ENCODE data around the gene ZNF750. TPM values are rescaled to one million over a fixed set of nuclear protein-coding genes. Genes with fewer than 3 reads are reported as not detected.
"Not testable (repeated sequence)": the region's sequence is repeated elsewhere in the genome, so short reads cannot be mapped to it uniquely, and the experiment has no call there.

The ZNF750 gene
- total RNA-seq, 1 donor from 2014 or later, result not detected

DNA sequence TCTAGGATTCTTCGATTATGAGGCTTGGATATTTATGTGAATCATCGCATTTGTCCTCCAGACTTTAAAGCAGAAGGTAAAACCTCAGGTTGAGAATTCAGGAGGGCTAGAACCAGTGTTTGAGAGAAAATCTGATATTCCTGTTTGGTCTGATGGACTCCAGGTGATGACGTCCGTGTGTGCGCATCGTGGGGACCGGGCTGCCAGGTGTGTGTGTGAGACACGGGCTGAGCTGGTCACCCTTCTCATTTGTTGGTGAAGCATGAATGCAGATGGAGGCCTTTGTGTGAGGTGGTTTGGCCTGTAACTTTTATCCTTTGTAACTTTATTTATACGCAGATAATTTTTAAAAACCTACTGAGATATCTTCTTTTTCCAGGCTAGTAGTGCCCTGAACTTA, 42.8 kb downstream of the ZNF750 start:
- intact Hi-C loops (cut with micrococcal nuclease), result no loop called here

DNA sequence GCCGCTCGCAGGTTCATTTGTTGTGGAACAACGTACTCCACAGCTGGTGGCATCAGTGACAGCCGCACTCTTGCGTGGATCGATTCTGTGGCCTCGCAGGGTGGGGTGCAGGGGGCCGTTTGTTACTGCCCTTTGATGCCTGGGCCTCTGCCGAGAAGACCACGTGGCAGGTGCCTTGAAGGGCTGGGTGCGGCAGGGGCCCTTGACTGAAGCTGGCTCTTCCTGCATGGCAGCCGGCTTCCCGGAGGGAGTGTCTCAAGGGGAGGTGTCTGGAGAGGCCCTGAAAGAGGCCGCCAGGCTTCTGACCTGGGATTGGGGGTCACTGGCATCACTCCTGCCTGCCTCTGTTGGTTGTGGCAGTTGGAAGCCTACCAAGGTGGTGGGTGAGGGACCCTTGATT, 44.2 kb downstream of the ZNF750 start:
- intact Hi-C loops (cut with micrococcal nuclease), result no loop called here

DNA sequence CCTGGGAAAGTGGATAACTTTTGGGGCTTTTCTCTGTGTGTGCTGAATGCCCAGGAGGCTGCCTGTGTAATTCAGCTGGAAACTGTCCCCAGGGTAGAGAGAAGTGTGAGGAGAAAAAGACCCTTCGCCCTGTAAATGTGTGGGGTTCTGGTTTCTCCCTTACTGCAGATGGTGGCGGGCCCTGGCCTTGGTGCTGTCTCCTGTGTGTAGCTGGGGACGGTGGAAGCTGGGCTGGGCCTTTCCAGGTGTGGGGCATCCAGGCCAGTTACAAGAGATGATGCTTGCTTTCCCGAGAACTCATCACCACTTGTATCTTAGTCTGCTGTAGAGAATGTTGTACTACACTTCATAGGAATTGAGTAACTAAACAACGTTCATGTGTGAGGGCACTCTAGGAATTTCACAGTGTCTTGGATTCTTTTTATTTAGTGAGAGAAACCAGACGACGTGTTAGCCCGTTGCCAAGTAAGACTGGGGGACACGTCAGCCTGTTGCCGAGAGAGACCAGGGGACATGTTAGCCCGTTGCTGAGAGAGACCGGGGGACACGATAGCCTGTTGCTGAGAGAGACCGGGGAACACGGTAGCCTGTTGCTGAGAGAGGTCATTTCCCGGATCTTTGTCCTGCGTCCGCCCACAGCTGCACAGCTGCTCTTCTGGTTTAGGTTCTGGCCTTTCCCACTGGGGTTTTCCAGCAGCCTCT, 44.9 kb downstream of the ZNF750 start:
- intact Hi-C loops (cut with micrococcal nuclease), result no loop called here

DNA sequence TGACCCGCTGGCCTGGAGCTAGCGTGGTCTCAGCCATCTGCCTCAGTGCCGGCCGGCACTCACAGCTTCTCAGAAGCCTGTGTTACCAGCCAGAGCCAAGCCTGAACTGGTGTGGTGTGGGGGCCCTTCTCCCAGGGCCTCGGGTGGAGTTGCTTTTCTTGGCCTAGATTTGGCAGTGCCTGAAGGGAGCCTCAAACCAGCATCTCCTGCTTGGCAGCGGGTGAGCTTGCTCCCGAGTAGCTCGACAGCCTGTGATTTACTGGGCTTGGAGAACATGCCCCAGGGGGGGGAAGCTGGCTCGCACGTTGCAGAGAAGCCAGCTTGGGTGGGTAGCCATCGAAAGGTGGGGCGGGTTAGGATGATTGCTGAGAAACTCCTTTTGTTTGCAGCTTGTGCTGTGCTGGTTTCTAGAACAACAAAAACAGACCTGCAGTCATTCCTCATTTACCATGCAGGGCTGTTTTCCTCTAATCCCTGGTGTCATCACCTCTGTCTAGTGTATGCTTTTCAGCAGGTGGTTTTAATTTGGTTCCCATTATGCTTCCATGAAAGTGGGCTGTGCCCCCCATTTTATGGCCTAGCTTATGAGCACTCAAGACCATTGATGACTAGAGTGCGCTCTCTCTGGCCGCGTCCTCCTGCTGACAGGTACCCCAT, 45.7 kb downstream of the ZNF750 start:
- intact Hi-C loops (cut with micrococcal nuclease), result no loop called here

DNA sequence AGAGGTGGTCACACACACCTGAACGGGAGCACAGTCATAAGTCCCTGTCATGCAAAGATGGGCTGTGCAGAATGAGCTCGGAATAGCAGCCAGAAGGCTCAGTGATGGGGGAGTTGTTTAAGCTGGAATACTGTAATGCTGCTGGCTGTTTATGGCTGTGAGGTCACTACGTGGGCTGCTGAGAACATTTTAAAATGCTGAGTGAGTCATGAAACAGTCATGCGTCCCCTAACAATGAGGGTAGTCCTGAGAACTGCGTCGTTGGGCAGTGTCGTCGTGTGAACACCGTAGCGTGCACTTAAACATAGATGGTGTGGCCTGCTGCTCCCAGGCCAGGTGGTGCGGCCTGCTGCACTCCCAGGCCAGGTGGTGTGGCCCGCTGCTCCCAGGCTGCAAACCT, 48.3 kb downstream of the ZNF750 start:
- intact Hi-C loops (cut with micrococcal nuclease), result no loop called here

DNA sequence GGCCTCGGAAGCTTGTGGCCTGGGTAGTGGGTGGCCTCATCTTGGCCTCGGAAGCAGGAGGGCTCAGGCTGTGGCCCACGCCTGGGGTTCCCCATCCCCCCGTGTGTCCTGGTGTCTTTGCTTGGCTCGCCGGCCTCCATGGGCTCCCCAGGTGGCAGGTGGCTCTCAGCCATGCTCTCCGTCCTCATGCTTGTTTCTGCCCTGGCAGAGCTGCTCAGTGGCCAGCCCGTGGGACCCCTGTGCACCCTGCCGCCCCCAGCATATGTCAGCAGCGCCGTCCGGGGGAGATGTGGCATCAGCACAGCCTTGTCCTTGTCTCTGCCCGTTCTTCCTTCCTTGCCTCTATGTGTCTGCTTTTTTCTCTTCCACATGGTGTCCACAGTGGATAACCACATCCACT, 49.4 kb downstream of the ZNF750 start:
- intact Hi-C loops (cut with micrococcal nuclease), result no loop called here

DNA sequence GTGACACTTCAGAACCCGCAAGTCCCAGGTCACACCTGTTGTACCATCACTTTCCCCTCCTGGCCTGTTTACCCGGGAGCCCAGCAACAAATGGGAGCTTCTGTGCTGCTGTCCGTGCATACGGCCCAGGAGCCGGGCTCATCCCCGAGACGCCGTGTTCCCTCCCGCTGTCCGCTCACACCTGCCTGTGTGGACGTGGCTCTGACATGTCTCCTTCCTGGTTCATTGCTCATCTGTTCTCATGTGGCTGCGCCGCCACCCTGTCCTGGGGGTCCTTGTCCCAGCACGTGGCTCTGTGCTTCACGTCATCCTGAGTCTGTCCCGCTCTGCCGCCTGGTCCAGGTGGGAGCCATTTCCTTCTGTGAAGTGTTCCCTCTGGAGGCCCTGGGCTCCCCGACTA, 50.0 kb downstream of the ZNF750 start:
- intact Hi-C loops (cut with micrococcal nuclease), result no loop called here

DNA sequence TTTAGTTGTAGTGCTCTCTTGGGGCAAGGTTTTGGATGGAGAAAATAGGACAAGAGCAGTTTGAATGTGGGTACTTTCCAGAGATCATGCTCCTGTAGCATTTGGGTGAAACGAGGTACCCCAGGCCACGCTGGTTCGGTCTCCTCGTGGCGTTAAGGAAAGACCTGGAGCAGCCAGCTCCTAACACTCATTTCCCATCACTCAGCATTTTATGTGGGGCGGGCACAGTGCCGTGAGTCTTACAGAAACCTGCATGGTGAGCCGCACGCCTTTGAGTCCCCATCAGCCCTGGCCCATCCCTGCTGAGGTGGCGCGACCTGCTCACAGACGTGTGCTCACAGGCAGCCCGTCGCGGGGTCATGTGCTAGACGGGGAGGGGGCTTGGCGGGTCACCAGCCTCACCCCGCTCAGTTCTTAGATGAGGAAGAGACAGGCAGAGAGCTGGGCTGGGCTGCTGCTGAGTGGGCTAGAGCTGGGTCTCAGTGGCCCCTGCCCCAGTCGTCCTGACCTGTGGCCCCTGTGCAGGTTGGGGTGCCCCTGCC, 50.7 kb downstream of the ZNF750 start:
- intact Hi-C loops (cut with micrococcal nuclease), result no loop called here

DNA sequence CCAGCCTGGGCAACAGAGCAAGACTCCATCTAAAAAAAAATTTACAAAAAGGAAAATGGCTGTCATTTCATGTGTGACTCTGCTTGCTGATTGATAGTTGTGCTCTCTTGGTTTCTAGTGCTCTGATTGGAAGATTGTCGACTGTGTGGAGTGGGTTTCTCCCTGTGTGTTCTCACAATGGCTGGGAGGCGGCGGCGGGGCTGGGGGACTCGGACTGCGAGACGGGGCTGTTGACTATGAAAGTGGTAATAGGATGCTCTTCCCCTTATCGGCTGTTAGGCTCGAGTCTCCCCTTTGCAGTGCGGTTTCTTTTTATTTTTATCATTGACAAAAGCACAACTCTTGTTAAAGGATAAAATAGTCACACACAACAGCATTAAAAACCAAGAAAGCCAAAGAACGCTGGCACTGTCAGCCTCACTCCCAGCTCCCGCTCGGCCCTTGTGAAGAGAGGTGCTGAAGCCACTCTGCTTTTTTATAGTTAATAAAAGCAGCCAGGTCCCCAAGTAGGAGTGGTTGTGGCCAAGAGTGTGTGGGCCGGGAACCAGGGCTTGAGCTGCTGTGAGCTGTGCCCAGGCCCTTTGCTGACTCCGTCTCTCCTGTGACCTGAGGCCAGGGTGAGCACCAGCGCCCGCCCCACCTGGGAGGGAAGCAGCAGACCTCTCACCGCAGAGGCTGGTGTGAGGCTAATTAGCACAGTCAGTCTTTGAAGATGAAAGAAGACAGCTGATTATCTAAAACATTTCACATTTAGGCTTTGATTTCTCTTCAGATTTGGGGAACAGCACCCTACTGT, 51.4 kb downstream of the ZNF750 start:
- intact Hi-C loops (cut with micrococcal nuclease), result no loop called here

DNA sequence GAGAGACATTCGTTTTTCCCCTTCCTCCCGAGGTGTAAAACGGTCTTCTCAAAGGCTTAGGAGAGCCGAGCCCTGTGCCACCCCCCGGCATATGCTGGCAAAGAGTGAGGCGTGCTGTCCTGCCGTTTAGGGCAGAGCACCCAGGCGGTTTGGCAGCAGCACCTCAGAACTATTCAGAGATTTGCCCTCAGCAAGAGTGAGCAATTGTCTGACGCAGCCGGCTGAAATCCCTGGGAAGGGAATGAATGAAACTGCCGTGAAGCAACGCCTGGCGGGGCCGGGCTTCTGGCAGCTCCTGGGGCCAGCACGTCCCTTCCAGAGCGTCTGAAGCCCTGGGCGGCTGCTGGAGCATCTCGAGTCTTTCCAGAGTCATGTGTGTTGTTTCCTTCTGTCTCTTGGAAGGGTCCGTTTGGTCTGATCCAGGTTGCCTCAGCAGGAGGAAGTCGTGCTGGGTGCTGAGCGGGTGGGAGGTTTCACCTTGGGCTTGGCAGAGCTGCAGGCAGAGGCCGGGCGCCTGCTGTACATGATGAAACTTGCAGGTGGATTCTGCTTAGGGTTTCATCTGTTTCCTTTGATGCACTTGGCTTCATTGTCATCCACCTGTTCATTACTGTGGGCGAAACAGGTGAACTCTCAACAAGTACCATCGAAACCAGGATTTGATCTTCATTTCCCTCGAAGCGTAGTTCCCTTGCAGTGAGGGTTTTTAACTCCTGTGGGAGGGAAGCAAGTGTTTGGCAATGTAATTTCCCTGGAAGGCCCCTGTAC, 52.6 kb downstream of the ZNF750 start:
- intact Hi-C loops (cut with micrococcal nuclease), result no loop called here

DNA sequence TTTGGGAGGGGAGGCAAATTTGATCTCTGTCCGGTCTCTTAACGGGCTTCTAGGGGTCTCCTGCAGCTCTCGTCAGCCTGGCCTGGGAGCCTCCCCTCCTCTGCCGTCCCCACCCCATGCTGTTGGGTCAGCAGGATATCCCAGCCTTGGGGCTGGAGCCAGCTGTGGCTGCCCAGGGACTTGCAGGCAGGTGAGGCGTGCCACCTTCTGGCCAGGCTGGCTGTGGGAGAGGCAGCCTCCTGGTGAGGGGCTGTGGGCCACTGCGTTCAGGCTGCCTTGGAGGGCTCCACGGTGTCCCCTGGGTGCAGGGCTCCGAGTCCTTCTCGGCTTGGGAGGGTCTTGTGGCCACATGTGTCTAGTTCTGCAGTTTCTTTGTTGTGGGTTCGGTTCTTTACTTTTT, 53.4 kb downstream of the ZNF750 start:
- intact Hi-C loops (cut with micrococcal nuclease), result no loop called here

DNA sequence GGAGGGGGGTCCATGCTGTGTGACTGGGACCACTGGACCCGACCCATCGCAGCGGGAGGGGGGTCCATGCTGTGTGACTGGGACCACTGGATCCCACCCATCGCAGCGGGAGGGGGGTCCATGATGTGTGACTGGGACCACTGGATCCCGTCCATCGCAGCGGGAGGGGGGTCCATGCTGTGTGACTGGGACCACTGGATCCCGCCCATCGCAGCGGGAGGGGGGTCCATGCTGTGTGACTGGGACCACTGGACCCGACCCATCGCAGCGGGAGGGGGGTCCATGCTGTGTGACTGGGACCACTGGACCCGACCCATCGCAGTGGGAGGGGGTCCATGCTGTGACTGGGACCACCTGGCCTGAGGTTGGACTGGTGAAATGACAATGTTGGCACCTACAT, 54.2 kb downstream of the ZNF750 start:
- intact Hi-C loops (cut with micrococcal nuclease), result not testable (repeated sequence)

DNA sequence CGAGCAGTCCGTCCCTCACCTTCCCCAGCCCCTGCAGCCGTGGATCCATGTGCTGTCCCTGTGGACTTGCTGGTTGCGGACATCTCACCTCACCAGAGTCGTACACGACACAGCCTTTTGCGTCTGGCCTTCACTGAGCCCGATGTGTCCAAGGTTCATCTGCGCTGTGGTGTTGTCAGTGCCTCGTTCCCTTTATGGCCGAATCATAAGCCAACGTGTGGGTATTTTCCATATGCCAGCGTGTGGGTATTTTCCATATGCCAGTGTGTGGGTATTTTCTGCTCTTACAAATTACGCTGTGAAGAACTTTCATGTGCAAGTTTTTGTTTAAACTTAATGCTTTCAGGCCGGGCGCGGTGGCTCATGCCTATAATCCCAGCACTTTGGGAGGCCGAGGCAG, 56.3 kb downstream of the ZNF750 start:
- intact Hi-C loops (cut with micrococcal nuclease), result loop anchor here (2.0 to 5.0 kb wide), 2 partner anchors 109 to 299 kb away; no protein-coding TSS in a partner anchor

DNA sequence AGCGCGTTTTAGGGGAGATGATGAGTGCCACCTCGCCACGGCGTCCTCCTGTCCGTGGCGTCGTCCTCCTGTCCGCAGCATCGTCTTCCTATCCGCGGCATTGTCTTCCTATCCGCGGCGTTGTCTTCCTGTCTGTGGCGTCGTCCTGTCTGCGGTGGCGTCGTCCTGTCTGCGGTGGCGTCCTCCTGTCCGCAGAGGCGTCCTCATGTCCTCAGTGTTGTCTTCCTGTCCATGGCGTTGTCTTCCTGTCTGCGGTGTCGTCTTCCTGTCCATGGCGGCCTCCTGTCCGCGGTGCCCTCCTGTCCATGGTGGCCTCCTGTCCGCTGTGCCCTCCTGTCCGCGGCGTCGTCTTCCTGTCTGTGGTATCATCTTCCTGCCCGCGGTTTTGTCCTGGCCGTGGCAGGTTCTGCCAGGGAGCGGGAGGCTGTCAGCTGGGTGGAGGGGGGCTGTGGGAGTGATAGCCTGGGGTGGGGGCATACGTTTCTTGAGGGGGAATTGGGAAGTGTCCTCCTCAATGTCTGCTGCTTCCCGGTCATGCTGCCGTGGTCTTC, 57.1 kb downstream of the ZNF750 start:
- intact Hi-C loops (cut with micrococcal nuclease), result loop anchor here (1.0 to 5.0 kb wide), 6 partner anchors 78 to 300 kb away; no protein-coding TSS in a partner anchor

DNA sequence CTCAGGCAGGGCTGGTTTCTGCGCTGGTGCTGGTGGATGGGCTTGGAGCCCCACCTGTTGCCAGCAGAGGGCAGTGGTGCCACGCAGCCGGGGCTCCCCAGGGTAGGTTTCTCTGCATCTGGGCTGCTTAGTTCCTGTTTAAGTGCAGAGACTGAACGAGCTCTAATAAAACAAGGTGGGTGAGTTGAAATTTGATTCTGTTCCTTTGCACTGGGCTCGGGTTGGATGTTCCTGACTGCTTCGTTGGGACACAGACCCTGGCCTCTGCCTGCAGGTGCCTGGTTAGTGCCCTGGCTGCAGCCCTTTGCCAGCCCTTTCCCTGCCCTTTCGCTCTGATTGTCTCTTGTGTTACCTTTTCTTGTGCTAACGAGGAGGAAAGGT, 57.9 kb downstream of the ZNF750 start:
- intact Hi-C loops (cut with micrococcal nuclease), result loop anchor here (1.0 to 5.0 kb wide), 6 partner anchors 78 to 300 kb away; no protein-coding TSS in a partner anchor

DNA sequence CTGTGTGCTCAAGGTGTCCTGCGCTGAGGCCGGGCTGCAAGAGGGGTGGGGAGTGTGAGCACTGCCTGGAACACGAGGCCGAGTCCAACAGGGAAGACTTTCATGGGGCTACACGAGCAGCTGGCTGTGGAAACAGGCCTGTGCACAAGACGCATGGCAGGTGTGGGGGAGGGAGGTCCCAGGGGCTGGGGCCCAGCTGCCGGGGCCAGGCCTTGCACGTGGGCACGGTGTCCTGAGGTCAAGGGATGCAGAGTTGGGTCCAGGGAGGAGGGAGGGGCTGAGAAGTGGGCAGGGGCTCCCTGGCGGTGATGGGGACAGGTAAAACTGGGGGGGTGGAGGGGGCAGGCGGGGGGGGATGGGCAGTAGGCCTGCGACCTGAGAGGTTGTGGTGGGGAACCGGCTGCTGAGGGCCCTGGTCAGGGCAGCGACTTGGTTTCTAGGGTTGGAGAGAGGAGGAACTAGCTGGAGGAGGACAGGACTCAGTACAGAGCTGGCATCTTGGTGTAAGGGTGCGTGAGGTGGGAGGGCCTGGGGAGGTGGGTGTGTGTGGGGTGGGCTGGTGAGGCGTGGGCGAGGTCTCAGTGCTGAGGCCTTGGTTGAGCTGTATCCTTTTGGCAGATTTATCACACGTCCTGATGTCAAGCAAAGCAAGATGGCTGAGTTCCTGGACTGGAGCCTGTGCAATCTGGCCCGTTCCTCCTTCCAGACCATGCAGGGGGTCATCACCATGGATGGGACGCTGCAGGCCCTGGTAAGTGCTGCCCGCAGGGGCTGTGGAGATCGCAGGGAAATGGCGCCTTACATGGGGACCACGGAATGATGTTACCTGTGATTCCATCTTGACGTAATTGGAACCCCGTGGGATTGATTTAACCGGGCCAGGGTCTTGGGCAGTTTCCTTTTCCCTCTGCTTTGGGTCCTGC, 58.6 kb downstream of the ZNF750 start:
- intact Hi-C loops (cut with micrococcal nuclease), result loop anchor here (5.0 kb wide), 1 partner anchor 301 kb away; no protein-coding TSS in a partner anchor

DNA sequence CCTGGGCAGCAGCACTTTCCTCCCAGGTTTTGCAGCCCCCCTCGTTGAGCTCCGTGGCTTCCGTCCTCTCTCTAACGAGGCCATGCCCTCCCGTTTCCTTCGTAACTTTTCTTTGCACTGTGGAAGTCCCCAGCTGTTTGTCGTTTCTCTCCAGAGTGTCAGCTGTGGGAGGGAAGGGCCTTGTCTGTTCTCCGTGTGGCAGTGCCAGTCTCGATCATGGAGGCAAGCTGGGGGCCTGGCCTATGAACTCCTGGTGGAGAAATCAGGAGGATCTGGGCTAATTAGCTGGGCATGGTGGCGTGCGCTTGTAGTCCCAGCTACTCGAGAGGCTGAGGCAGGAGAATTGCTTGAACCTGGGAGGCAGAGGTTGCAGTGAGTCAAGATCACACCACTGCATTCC, 59.6 kb downstream of the ZNF750 start:
- intact Hi-C loops (cut with micrococcal nuclease), result loop anchor here (5.0 kb wide), 1 partner anchor 302 kb away; no protein-coding TSS in a partner anchor

DNA sequence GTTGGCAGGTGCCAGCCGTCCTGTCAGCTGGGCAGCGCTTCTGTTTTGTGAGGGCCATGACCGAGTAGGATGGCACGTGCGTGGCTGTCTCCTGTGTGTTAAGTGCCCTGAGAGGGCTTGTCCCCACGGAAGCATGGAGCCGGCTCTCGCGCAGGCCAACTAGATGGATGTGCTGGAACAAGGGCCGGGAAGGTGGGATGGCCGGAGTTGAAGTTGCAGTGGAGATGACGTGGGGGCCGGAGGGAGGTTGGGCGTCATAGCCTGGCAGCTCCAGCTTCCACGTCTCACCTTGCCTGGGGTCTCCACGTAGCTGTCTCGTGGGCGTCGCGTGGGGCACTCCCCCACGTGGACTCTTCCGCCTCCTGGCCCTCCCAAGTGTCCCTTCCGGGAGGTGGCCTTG, 60.3 kb downstream of the ZNF750 start:
- intact Hi-C loops (cut with micrococcal nuclease), result loop anchor here (10.0 kb wide), 1 partner anchor 425 kb away; the partner anchor contains the start of gene TEX19
